Prostate gland (tissue), 2 donors: ENCODE results near the gene SH3GLB2.

Experiments
- CTCF ChIP-seq, 4 experiments: fragments of 200-600 bp in 2 of 4; fragments of 450-650 bp in 2 of 4; sonication (generic) in 2 of 4; IDR thresholded peaks; 1 replicate in 3 of 4; 2 replicates in 1 of 4; pipeline ENCODE4 v1.5.1; 2016 to 2019; ENCODE audit warnings: antibody characterized with exemption in 4 of 4, mild to moderate bottlenecking in 2 of 4, moderate library complexity in 2 of 4
- POLR2A ChIP-seq: fragments of 450-650 bp; IDR thresholded peaks from one replicate; pipeline ENCODE4 v1.6.1; 2016; ENCODE audit warnings: antibody characterized with exemption, mild to moderate bottlenecking
- POLR2AphosphoS5 ChIP-seq: sonication (generic); formaldehyde crosslinking; IDR thresholded peaks from one replicate; pipeline ENCODE4 v1.6.1; 2017; ENCODE audit warnings: antibody characterized with exemption

GRCh38 chr9:129074106-129074505, 46.0 kb upstream of the SH3GLB2 start:
- TF ChIP-seq CTCF (IDR thresholded peaks at IDR 0.05) (no peak), POLR2A (no peak), POLR2AphosphoS5 (no peak)
